TTC549 (cell line): ENCODE results near the gene IL4.
"Not testable (repeated sequence)": the region's sequence is repeated elsewhere in the genome, so short reads cannot be mapped to it uniquely, and the experiment has no call there.

Experiments
- FAIRE-seq: peaks from 2 replicates; lab custom pipeline; 2012; peaks lifted over from hg19 to GRCh38; lab: Jason Lieb, UNC

IL4 gene

GRCh38 chr5:132674671-132675506 lies 1.1 kb downstream of the IL4 start:
- FAIRE-seq = no peak

DNA sequence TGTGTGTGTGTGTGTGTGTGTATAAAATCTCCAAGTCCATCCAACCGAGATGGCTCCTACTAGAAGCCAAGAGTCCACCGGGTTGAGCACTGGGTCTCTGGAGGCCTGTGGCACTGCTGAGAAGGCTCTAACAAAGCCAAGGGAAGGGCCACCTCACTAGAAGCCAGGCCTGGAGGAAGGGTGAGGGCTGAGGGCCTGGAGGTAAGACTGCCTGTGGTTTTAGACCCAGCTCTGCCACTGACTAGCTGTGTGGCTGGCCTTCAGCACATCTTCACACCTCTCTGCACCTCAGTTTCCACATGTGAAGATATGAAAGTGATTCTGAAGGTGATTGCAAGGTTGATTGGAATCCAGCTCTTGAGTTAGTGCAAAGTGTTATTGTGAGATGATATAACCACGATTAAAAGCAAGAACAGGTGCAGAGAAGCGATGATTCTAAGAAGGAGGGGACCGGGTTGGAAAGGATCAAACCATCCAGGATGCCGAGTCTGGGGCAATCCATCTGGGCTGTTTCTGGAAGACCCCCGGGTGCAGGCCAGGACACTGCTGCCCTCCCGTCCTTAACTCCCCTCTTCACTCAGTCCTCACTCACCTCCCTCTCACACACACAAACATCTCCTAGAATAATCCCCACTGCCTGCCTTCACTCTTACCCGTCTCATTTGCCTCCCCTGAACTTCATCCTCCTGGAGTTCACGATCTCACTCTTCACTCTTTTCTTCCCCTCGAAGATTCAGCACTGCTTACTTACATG lies 2.3 kb downstream of the IL4 start:
- no peak for FAIRE-seq

DNA sequence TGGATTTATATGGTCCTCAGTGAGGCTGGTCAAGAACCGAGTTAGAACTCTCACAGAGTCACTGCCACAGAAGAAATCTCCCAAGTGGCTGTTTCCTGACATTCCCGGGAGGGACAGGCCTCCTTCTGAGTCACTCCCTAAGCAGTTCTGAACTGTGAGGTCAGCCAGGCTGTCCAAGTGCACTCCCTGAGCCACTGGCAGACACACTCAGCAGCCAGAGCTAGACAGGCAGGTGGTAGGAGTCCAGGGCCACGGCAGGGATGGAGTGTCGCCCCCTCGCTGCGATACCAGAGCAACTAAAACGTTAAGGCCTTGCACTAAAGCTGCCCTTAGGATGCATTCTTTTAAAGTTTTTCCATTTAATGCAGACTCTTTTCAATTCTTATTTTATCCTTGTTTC lies 3.4 kb downstream of the IL4 start:
- no peak for FAIRE-seq

DNA sequence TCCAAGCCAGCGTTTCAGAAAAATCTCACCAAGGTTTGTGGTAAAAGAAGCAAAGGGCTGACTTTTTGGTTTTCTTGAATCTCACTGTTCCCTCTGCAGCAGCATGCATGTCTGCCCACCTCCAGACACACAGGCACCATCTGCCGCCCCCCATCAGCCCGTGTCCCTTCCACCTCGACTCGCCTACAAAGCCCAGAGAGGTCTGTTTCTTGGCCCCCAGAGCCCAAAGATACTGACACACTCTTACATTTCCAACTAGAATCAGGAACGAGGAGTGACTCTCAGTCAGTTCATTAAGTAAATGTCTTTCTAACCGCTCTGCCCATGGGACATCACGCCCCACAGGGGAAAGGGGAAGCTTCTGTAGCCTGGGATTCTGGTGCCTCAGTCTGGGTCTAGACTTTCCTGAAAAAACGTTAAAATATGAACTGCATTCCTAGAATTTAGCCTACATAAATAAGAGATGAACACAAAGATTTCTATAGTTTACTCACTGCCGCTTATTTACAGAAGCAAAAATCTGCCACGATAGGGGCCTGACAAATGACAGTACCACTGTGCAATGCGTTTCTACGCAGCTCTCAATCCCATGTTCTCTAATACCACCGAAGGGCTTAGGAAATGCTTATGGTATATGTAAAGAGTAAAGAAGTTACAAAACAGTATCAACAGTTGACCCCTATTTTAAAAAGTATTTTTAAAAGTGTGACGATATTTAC lies 4.1 kb downstream of the IL4 start:
- FAIRE-seq = no peak

DNA sequence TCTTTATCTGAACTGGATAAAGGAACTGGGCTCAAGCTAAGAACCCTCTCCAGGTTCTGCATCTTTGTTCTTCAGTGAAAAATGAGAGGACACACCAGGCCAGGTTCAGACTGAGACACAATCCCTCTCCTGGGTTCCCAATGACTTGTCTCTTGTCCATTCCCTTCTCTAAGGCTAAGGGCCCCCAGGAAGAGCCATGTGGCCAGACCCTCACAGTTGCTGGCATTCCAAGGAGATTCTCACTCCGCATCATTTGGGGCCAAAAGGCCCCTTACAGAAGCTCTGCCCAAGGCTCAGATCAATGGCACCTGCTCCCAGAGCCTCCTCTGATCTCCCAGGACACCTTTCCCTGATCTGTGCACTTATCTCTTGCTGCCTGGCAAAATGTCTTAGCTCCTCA lies 4.9 kb downstream of the IL4 start:
- no peak for FAIRE-seq

DNA sequence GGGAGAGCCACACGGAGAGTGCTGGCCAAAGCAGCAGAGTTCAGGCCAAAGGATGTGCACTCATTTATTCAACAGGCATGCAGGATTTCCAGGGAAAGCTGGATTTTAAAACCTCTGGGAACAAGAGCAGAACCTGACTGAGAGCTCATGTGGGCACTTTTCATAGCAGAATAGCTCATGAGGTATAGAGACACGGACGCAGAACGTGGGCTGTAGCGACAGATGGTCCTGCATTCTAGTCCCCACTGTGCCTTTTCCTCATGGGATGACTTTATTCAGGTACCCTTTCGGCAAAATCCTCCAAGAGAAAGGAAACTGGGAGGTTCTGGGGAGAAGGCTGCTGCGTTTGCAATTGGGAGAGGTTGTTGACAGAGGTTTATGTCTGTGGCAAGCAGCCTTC lies 5.4 kb downstream of the IL4 start:
- no peak for FAIRE-seq

DNA sequence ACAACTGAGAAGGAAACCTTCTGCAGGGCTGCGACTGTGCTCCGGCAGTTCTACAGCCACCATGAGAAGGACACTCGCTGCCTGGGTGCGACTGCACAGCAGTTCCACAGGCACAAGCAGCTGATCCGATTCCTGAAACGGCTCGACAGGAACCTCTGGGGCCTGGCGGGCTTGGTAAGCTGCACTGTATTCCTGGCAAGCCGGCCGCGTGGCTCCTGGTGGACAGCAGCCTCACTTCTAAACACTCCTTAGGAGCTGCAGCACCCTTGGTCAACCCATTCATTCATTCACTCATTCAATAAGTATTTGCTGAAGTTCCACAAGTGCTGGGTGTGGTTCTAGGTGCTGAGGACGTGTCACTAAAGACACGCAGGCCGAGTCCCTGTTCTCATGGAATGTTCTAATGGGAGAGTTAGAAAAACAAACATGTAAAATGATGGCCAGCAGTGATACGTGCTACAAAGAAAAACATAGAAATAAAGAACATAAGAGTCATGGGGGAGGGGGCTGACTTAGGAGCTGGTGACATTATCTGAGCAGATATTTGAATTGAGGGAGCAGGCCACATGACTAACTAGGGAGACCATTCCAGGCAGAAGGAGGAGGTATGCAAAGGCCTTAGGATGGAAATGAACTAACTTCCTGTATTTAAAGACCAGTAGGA lies 6.1 kb downstream of the IL4 start:
- FAIRE-seq = no peak

- FAIRE-seq = no peak
Observed at GRCh38 chr5:132680780-132681475, 7.1 kb downstream of the IL4 start.

DNA sequence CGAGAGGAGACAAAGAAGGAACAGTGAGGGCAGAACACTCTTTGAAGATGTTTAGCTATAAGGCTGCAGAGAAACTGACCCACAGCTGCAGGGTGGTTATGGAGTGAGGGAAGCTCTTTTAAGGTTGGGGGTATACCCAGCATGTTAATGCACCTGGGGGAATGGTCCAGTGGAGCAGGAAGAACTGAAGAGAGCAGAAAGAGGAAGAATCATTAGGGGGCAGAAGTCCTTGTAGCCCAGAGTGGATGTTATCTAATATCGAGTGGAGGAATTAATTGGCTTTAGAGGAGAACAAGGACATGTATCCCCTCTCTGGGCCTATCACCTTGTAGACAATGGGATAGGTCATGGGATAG lies 7.7 kb downstream of the IL4 start:
- no peak for FAIRE-seq

- FAIRE-seq = no peak
Observed at GRCh38 chr5:132681983-132682382, 8.2 kb downstream of the IL4 start.

GRCh38 chr5:132684491-132684890 lies 10.7 kb downstream of the IL4 start:
- no peak for FAIRE-seq

GRCh38 chr5:132684922-132685720 lies 11.3 kb downstream of the IL4 start:
- FAIRE-seq = no peak

DNA sequence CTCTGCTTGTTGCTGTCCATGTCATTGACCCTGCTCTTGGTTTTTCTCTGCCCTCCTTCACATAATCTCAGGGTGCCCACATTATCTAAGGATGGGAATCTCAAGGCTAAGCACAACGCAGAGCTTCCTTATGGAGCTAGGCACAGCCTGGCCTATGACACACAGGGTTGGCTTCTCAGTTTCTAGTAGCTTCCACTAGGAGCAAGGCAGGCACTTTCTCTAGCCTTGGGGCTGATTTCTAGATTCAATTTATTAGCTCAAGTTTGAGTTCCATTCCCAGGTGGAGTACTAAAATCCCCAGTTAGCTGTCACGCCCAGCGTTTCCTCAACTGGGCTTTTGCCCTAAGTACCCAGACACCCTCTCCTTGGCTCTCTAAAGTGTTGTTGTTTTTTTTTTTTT lies 12.4 kb downstream of the IL4 start:
- no peak for FAIRE-seq

DNA sequence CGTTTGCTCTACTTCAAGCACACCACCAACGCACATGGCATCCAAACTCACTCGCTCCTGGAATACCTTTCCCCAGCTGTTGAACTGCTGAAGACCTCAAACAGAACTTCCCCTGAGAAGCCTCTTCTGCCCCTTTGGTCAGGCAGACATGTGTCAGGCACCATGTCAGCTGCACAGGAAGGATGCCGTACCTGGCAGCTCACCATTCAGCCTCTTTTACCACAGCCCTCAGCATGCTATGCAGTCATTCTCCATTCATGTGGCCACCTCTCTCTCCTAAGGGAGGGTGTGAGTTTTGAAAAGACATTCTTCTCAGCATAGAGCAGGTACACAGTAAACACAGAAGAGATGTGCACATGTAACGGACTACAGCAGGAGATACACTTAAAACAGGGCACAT lies 14.2 kb downstream of the IL4 start:
- no peak for FAIRE-seq

DNA sequence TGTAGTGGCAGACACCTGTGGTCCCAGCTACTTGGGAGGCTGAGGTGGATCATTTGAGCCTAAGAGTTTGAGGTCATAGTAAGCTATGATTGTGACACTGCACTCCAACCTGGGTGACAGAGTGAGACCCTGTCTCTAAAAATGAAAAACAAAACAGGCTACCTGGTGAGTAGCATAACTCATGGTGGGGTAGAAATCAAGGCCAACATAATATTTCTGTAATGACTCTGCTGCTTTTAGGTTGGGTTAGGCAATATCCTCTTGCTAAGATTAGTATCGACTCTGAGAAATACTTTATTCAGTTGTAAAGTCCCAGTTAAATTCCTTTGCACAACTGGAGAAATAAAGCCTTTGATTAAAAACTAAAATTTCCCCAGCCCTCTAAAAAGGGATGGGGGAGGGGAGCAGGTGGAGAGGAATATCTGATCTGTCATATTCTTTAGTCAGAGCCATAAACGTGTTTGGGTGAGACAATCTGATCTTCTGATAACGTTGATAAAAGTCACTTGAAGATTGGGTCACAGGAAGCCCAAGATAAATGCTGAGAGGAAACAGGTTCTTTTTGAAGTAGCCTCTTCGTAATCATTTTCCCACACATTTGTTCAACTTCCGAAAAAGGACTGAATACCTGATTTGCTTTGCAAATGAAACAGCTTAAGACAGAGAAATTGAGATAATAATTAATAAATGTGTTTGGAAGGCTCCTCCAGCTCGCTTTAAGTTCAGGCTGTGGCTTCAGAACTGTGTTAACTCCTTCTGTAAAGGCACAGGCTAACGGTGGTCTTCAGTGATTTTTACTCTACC lies 14.9 kb downstream of the IL4 start:
- no peak for FAIRE-seq

GRCh38 chr5:132689513-132689912 lies 15.7 kb downstream of the IL4 start:
- FAIRE-seq = no peak

DNA sequence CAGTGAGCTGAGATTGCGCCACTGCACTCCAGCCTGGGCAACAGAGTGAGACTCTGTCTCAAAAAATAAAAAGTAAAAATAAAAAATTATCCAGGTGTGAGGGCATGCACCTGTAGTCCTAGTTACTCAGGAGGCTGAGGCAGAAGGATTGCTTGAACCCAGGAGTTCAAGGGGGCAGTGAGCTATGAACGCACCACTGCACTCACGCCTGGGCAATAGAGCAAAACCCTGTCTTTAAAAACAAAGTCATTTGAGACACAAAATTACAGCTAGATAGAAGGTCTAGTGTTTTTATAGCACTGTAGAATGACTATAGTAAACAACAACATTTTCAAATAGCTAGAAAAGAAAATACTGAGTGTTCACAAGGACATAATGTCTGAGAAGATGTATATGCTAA lies 16.4 kb downstream of the IL4 start:
- no peak for FAIRE-seq

DNA sequence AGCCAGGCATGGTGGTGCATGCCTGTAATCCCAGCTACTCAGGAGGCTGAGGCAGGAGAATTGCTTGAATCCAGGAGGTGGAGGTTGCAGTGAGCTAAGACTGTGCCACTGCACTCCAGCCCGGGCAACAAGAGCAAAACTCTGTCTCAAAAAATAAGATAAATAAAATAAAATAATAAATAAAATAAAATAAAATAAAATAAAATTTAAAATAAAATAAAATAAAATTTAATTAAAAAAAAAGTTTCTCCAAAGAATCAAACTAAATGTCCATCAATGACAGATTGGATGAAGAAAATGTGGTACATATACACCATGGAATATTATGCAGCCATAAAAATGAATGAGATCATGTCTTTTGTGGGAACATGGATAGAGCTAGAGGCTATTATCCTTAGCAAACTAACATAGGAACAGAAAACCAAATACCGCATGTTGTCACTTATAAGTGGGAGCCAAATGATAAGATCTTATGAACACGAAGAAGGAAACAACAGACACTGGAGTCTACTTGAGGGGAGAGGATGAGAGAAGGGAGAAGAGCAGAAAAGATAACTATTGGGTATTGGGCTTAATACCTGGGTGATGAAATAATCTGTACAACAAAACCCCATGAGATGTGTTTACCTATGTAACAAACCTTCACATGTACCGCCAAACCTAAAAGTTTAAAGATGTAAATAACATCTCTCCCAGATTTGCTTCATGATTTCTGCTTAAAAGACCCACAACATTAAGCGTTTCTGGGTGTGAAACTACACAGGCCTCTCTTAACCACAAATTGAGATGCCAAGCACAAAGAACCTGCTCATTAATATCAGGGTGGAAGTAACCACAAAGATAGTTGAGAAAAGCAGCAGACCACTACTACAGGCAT lies 18.2 kb downstream of the IL4 start:
- FAIRE-seq = not testable (repeated sequence)

GRCh38 chr5:132692632-132692967 lies 18.8 kb downstream of the IL4 start:
- FAIRE-seq = no peak
